GM12801 (cell line): Measurements from ENCODE around the gene HMGN1.

ENCODE experiments used
- TF ChIP-seq, protein P1 (sequence below): IDR thresholded peaks from one replicate; pipeline ENCODE4 v1.5.1; 2011; ENCODE audit warnings: control low read depth; ENCODE audit not compliant: insufficient read length; ENCODE audit errors: extremely low read depth

HMGN1 gene

DNA sequence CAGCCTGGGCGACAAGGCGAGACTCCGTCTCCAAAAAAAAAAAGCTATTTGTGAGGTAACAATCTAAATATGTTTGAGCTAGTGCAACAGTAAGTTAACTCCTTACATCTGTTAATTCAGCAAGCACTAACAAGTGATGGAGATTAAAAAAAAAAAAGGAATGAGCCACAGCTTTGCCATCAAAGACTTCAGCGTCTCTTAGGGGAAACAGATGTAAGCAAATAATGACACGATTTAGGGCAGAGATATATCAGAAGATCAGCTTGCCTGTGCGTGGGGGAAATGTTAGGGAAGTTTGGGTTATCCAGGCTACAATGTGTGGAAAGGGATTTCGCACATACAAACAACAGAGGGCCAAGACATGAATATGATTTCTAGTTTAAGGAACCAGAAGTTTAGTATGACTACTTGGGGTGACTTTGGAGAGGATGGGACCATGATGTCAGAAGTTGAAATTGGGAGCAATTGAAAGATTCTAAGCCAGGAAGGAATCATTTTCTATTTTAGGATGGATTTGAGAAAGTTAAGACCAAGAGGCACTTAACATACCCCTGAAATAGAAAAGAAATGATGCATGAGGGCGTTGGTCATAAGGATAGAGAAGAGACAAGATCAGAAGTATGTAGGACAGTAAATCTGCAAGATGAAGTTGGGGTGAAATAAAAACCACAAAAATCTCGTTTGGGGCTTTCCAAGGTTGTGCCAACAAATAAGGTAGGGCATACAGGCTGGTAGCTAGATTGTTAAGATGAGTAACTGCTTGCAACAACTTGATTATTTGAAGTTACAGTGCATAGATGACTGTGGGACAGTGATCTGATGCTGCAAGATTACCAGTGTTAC lies 33.1 kb downstream of the HMGN1 start:
- TF ChIP-seq, protein P1, sequence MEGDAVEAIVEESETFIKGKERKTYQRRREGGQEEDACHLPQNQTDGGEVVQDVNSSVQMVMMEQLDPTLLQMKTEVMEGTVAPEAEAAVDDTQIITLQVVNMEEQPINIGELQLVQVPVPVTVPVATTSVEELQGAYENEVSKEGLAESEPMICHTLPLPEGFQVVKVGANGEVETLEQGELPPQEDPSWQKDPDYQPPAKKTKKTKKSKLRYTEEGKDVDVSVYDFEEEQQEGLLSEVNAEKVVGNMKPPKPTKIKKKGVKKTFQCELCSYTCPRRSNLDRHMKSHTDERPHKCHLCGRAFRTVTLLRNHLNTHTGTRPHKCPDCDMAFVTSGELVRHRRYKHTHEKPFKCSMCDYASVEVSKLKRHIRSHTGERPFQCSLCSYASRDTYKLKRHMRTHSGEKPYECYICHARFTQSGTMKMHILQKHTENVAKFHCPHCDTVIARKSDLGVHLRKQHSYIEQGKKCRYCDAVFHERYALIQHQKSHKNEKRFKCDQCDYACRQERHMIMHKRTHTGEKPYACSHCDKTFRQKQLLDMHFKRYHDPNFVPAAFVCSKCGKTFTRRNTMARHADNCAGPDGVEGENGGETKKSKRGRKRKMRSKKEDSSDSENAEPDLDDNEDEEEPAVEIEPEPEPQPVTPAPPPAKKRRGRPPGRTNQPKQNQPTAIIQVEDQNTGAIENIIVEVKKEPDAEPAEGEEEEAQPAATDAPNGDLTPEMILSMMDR = no peak

DNA sequence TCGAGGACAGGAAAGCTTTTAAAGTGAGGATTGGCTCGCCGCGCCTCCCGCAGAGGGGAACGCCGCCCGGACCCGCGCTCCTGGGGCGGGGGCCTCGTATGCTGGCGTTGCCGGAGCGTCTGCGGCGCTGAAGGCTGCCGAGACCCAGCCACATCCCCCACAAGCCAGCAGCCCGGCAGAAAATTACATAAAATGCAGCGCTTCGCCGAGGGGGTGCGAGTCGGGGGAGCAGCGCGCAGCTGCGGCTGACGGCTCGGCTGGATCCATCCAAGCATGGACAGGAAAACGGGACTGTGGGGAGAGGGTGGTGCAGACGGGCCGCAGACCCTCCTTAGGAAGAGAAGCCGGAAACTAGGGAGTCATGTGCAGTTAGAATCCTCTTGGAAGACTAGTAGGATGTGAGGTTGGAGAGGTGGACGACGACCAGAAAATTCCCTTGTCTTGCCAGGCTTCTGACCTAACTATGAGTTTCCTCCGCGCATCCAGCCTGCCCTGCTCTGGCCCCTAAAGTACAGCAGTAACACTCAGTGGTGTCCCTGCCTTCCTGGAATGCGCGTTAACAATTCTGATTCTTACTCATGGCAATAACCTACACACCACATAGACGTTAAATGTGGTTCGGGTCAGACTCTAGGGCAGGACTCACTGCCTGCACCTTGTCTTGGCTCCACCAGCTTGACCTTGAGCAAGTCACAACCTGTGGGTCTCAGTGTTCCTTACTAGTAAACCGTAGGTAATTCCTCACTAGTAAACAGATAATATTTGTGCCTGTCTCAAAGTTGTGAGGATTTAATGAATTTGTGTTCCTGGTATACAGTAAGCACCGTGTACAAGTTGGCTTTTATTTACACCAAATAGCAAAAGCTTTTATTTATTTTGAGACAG lies 34.5 kb downstream of the HMGN1 start:
- TF ChIP-seq, protein P1 = no peak

DNA sequence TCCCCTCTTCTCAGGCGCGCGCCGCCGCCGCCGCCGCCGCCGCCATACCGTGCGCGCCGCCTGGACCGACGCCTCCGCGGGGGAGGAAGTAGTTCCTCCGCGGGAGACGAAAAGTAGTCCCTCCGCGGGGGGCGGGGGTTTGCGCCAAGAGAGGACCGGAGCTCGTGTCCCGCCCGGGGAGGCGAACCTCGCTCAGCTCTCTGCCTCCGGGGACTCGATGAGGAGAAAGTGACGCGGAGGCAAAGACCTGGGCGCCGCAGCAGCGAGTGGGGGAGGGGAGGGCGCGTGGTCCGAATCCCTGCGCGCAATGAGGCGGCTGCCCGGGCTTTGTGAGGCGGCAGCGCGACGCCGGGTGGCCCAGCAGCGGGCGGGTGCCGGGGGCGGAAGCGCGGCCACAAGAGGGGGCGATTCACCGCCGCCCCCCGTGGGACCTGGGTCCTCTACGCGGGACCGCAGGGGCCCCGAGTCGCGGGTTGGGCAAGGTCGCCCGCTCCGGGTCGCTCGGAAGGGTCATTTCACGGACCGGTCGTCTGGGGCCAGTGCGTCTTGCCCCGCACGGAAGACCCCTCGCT lies 35.2 kb downstream of the HMGN1 start, which contains the start of gene BRWD1:
Gene BRWD1, minus strand, starts transcription at position 62 of the 572 bp plus-strand sequence. CDS start 141 bp downstream, outside the sequence.
- TF ChIP-seq, protein P1 = no peak

DNA sequence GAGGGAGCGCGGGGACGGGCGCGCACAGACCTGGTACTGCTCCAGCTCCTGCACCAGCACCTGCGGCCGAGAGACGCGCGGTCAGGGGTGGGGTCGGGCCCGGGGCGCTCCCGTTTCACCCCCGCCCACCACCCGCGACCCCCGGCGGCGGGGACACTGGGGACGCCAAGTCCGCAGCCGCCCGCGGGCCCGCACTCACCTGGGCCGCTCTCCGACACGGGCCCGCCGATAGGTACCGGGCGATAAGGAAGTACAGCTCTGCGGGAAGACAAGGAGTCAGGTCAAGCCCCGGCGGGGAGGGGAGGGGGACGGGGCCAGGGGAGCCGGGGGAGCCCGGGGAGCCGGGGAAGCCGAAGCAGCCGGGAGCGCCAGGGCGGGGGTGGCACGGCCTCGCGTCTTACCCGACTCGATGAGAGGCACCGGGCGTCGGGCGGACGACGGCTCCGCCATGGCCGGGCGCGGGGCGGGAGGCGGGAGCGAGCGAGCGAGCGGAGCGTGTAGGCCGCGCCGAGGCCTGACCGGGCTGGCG lies 35.8 kb downstream of the HMGN1 start:
- TF ChIP-seq, protein P1 = no peak

DNA sequence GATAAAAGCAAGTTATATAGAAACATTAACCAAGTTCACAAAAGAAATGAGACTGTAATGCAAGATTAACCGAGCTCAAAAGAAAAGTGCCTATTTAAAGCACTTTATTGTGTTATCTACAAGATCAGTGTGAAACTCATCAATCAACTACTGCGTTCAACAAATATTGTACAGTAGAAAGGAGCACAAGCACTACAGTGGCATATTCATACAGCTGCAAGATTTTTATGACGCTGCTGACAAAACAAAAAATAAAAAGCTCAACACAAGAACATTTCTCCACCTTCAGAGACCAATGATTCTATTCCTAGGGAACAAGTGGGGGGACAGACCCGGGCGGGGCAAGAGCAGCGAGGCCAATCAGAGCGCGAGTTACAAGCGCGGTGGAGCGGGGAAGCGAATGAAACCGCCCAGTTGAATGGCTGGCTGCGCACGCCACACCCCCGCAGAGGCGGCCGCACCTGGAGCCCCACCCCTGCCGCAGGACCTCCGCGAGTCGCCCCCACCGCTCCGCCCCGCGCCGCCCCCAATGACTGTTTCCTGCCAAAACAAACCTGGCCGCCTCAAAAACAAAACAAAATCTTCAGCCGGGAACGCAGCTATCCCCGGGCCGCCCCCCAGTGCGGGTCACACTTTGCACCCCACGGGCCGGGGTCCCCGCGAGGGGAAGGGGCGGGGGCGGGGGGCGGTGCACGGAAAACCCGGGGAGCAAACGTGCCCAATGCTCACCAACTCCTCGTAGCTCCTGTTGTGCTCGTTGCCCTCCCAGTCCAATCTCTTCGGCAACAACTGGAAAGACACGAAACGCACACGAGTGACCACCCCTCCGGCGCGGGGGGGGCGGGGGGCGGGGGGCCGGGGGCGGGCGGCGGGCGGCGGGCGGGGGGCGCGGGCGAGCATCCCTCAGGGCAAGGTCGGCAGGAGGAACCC lies 36.5 kb downstream of the HMGN1 start:
- TF ChIP-seq, protein P1 = no peak

DNA sequence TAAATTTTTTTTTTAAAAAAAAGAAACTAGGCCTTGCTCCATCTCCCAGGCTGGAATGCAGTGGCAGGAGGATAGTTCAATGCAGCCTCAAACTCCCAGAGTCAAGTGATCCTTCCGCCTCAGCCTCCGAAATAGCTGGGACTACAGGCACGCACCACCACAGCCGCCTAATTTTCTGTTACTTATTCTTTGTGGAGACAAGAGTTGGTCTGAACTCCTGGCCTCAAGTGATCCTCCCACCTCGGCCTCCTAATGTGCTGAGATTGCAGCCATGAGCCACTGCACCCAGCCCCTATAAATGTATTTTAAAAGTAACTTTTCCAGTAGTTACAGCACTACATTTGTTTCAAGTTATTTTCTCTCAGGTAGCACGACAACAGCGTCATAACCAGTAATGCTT lies 37.7 kb downstream of the HMGN1 start:
- TF ChIP-seq, protein P1 = no peak
